HepG2 (cell line): Measurements from ENCODE around the gene RANBP3L. TPM values are rescaled to one million over a fixed set of nuclear protein-coding genes. Genes with fewer than 3 reads are reported as not detected.

Experiments
- ATAC-seq: fragments of 200-7000 bp; cut with Tn5 transposase; 3 replicates; pipeline ENCODE4 v1.9.1; 2020; ENCODE audit warnings: mild to moderate bottlenecking, moderate library complexity
- BruUV-seq: library from RNA; stranded (reverse); fragments of 400-500 nt; replicated peaks from 2 replicates; lab custom pipeline; 2021; lab: Mats Ljungman, UMichigan
- CTCF ChIA-PET: fragments of 300-600 bp; formaldehyde crosslinking; extraction: SDS; loops from one replicate; lab custom pipeline; 2021; ENCODE audit warnings: low total read pairs, inconsistent platforms, low intra/inter-chr PET ratio; lab: Yijun Ruan, JAX
- POLR2A ChIA-PET: fragments of 350-600 bp; sonication (Branson Sonifier 250); formaldehyde crosslinking; loops from one replicate; lab custom pipeline; 2020; ENCODE audit warnings: antibody characterized with exemption, inconsistent platforms; lab: Yijun Ruan, JAX
- DNase-seq: peaks from one replicate; pipeline ENCODE4 v3.0.0-alpha.2; 2015; ENCODE audit warnings: low spot score
- FAIRE-seq: peaks from 3 replicates; lab custom pipeline; 2011; peaks lifted over from hg19 to GRCh38; lab: Jason Lieb, UNC
- H2AFZ ChIP-seq: one replicate; pipeline ENCODE4 v1.6.1; 2011; ENCODE audit warnings: low read length, inconsistent platforms
- H3K27ac ChIP-seq: fragments of 300-600 bp; 3 replicates; pipeline ENCODE4 v1.8.0; 2011; ENCODE audit warnings: mixed run types, mild to moderate bottlenecking, mixed read lengths, low read length, inconsistent platforms; ENCODE audit not compliant: insufficient read depth; ENCODE audit errors: extremely low read length
- H3K27me3 ChIP-seq, 2 experiments: fragments of 200-600 bp in 1 of 2; 2 replicates in 1 of 2; 3 replicates in 1 of 2; pipeline versions ENCODE4 v1.6.0 to v1.8.0; 2011; ENCODE audit warnings: low read length in 2 of 2, mild to moderate bottlenecking in 2 of 2, moderate library complexity in 2 of 2, inconsistent platforms in 1 of 2; ENCODE audit not compliant: insufficient read depth in 2 of 2, control insufficient read depth in 1 of 2
- H3K36me3 ChIP-seq, 2 experiments: fragments of 200-600 bp in 1 of 2; replicated peaks in 1 of 2; 2 replicates in 1 of 2; 3 replicates in 1 of 2; pipeline versions ENCODE4 v1.5.1 to v1.8.0; 2011; ENCODE audit warnings: low read length in 2 of 2, inconsistent platforms in 1 of 2; ENCODE audit not compliant: insufficient read depth in 2 of 2, control insufficient read depth in 1 of 2
- H3K4me1 ChIP-seq: 2 replicates; pipeline ENCODE4 v1.5.1; 2012; ENCODE audit warnings: low read length, inconsistent platforms; ENCODE audit not compliant: insufficient read depth
- H3K4me2 ChIP-seq: 2 replicates; pipeline ENCODE4 v1.6.0; 2011; ENCODE audit warnings: low read depth, low read length, inconsistent platforms
- H3K4me3 ChIP-seq, 3 experiments: fragments of 200-600 bp in 1 of 3; sonication (generic), shearing (Covaris generic) in 1 of 3; replicated peaks in 1 of 3; 2 replicates each; pipeline ENCODE4 v1.5.1; 2011 to 2016; ENCODE audit warnings: low read length in 3 of 3, inconsistent platforms in 2 of 3, low read depth in 2 of 3, mild to moderate bottlenecking in 2 of 3, control low read depth in 1 of 3, mixed read lengths in 1 of 3; ENCODE audit not compliant: insufficient read depth in 1 of 3
- H3K79me2 ChIP-seq: one replicate; pipeline ENCODE4 v1.6.1; 2011; ENCODE audit warnings: low read length, inconsistent platforms; ENCODE audit not compliant: insufficient read depth
- H3K9ac ChIP-seq: 2 replicates; pipeline ENCODE4 v1.6.0; 2011; ENCODE audit warnings: mild to moderate bottlenecking, low read depth, low read length, inconsistent platforms; ENCODE audit not compliant: insufficient read depth
- H3K9me3 ChIP-seq: 2 replicates; pipeline ENCODE4 v1.5.1; 2012; ENCODE audit warnings: mild to moderate bottlenecking, low read length
- H4K20me1 ChIP-seq: 2 replicates; pipeline ENCODE4 v1.6.0; 2011; ENCODE audit warnings: inconsistent platforms, mild to moderate bottlenecking, low read length, moderate library complexity; ENCODE audit not compliant: insufficient read depth
- GFI1 ChIP-seq: sonication (generic); formaldehyde crosslinking; IDR thresholded peaks from 2 replicates; pipeline ENCODE4 v1.5.0; 2020; ENCODE audit warnings: missing genetic modification reagents, mild to moderate bottlenecking, borderline replicate concordance
- GTF2F1 ChIP-seq: fragments of 150-350 bp; IDR thresholded peaks from 2 replicates; pipeline ENCODE4 v1.6.1; 2014; ENCODE audit warnings: low read length
- KAT2B ChIP-seq: fragments of 150-350 bp; IDR thresholded peaks from 2 replicates; pipeline ENCODE4 v1.6.1; 2014; ENCODE audit warnings: low read depth, low read length, borderline replicate concordance
- KLF15 ChIP-seq: sonication (generic); formaldehyde crosslinking; IDR thresholded peaks from 2 replicates; pipeline ENCODE4 v1.8.1; 2023; ENCODE audit warnings: borderline replicate concordance, mild to moderate bottlenecking, inconsistent platforms, missing genetic modification reagents, mixed read lengths
- PHF5A ChIP-seq: IDR thresholded peaks from one replicate; pipeline ENCODE4 v1.6.1; 2018; ENCODE audit warnings: low read depth, missing genetic modification reagents; ENCODE audit not compliant: unreplicated experiment
- TAF15 ChIP-seq: fragments of 200-400 bp; formaldehyde crosslinking; IDR thresholded peaks from one replicate; pipeline ENCODE4 v1.6.1; 2018; ENCODE audit warnings: mild to moderate bottlenecking, low read depth, low read length; ENCODE audit not compliant: poor library complexity, severe bottlenecking
- ZFP41 ChIP-seq: sonication (generic); formaldehyde crosslinking; IDR thresholded peaks from 2 replicates; pipeline ENCODE4 v1.4.0; 2020; ENCODE audit warnings: mild to moderate bottlenecking, missing genetic modification reagents, borderline replicate concordance
- ZNF33B ChIP-seq: sonication (generic); formaldehyde crosslinking; IDR thresholded peaks from 2 replicates; pipeline ENCODE4 v1.5.1; 2020; ENCODE audit warnings: mild to moderate bottlenecking, missing genetic modification reagents
- WGBS: methylation state at CpG from one replicate; pipeline ENCODE4 v1.1.6; 2017; ENCODE audit warnings: low lambda C conversion rate; 5-methylcytosine and 5-hydroxymethylcytosine counted together
- in situ Hi-C: cut with HindIII; loops from 2 replicates; pipeline ENCODE4 v1.10.0; 2017; ENCODE audit warnings: low pct_unique_long_range_greater_than_20kb; ENCODE audit not compliant: extremely low pct_ligation_motif_present
- intact Hi-C: fragments of 100-400 bp; cut with micrococcal nuclease; formaldehyde crosslinking; loops from one replicate; pipeline ENCODE4 v1.10.0; 2022; ENCODE audit not compliant: unreplicated experiment
- polyA plus RNA-seq, 8 experiments: library from polyadenylated mRNA; depleted of rRNA in 3 of 8; stranded (reverse) in 7 of 8; unstranded in 1 of 8; fragments of >200 nt; fragmentation: Illumina TruSeq in 4 of 8; extraction: Trizol in 4 of 8; gene quantifications; 2 replicates each; pipeline versions ENCODE4 v1.2.1 to v1.2.3, GENCODE V29; 2011 to 2016; ENCODE audit warnings: low read depth in 4 of 8, missing spikeins in 1 of 8, mixed read lengths in 1 of 8; ENCODE audit not compliant: insufficient read depth in 1 of 8
- total RNA-seq, 5 experiments: library from RNA; depleted of rRNA; stranded (reverse); fragments of >200 nt; fragmentation: Illumina TruSeq; extraction: Trizol; gene quantifications; 2 replicates each; pipeline ENCODE4 v1.2.3, GENCODE V29; 2016; ENCODE audit warnings: low read depth in 1 of 5
- TF ChIP-seq, protein P1 (sequence below): sonication (generic); formaldehyde crosslinking; conservative IDR thresholded peaks from 2 replicates; pipeline ENCODE4 v1.8.0; 2022; ENCODE audit warnings: missing genetic modification reagents
- TF ChIP-seq, protein P2 (sequence below): sonication (generic); formaldehyde crosslinking; IDR thresholded peaks from 2 replicates; pipeline ENCODE4 v1.5.0; 2020; ENCODE audit warnings: missing genetic modification reagents

RANBP3L gene
- total and polyA plus RNA-seq, 2 of the 13 experiments (the other 11 are each of a cell fraction or from before 2014, with no cell fraction given) = 0.09 TPM; not detected in 1

DNA sequence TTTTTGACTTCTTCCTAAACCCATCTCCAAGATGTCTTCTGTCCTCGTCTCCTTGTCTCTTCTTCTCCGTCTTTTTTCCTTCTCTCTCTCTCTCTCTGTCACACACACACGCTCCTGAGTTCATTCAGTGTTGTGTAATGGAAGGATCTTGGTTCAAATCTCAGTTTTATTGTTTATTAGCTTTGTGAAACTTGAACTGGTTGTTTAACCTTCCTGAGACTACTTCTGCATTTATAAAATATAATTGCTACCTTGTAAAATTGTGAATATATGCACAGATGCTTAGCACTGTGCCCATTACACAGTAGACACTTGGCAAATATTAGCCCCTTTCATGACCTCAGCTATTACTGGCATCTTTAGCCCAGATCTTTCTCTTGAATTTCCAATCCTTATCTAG is 57.6 kb downstream of the RANBP3L start:
- no TSS peak for BruUV-seq
- ChIA-PET CTCF (no interaction called here), POLR2A (interaction anchor here (0.8 kb wide), 1 partner anchor 93 kb away, joined by 3 read pairs; no protein-coding TSS in a partner anchor)
- TF ChIP-seq PHF5A (CRISPR knock-in tag) = no peak
- ATAC-seq (no peak), DNase-seq (no peak), FAIRE-seq (no peak)
- Histone ChIP-seq H4K20me1 (no peaks in the 10 kb centered on the region), H3K27ac (no peak overlapping the region), H3K4me2 (no peak overlapping the region), H3K9ac (no peak overlapping the region), H3K27me3 (no peaks in the 10 kb centered on the region), H3K79me2 (peaks cover 14% of the 10 kb centered on the region), H3K36me3 (no peaks in the 10 kb centered on the region), H3K4me1 (peaks cover 28% of the 10 kb centered on the region), H2AFZ (no peak overlapping the region), H3K9me3 (no peaks in the 10 kb centered on the region), H3K4me3 (no peak overlapping the region)
- in situ Hi-C loops = no loop called here
- intact Hi-C loops = no loop called here
- 75% methylated on average over 3 of the region's 3 CpGs for WGBS

DNA sequence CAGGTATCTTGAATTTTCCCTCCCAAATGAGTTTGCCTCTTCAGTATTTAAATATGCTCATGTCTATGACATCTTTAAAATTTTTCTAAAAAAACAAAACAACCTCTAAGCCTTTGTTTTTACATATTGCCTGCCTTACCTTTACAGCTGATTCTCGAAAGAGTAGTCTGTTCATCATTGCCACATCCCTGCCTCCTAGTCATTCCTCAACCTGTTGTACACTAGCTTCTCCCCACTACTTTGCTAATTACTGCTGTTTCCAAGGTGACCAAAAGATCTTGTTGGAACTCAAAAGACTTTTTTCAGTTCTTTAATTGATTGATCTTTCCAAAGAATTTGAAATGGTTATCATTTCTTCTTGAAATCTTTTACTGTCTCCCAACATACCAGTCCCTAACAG is 58.0 kb downstream of the RANBP3L start:
- WGBS = 93% methylated on average over 1 of the region's 1 CpG
- Histone ChIP-seq H3K36me3 (no peaks in the 10 kb centered on the region), H3K4me1 (peaks cover 33% of the 10 kb centered on the region), H3K27ac (no peak overlapping the region), H3K4me2 (no peak overlapping the region), H4K20me1 (no peaks in the 10 kb centered on the region), H3K9me3 (no peaks in the 10 kb centered on the region), H3K79me2 (peaks cover 18% of the 10 kb centered on the region), H3K9ac (no peak overlapping the region), H2AFZ (no peak overlapping the region), H3K4me3 (no peak overlapping the region), H3K27me3 (no peaks in the 10 kb centered on the region)
- ATAC-seq (no peak), DNase-seq (no peak), FAIRE-seq (no peak)
- in situ Hi-C loops (no loop called here), intact Hi-C loops (loop anchor here (2.0 kb wide), 1 partner anchor 91 kb away; the partner anchor contains the start of gene SKP2)
- POLR2A ChIA-PET = interaction anchor here (0.8 kb wide), 1 partner anchor 93 kb away, joined by 3 read pairs; no protein-coding TSS in a partner anchor
- TF ChIP-seq KAT2B = no peak
- no peak for TF ChIP-seq ZFP41 (CRISPR knock-in tag)
- no peak for TF ChIP-seq ZNF33B
- TF ChIP-seq GFI1 = no peak
- TF ChIP-seq KLF15 = no peak
- TF ChIP-seq, protein P1, sequence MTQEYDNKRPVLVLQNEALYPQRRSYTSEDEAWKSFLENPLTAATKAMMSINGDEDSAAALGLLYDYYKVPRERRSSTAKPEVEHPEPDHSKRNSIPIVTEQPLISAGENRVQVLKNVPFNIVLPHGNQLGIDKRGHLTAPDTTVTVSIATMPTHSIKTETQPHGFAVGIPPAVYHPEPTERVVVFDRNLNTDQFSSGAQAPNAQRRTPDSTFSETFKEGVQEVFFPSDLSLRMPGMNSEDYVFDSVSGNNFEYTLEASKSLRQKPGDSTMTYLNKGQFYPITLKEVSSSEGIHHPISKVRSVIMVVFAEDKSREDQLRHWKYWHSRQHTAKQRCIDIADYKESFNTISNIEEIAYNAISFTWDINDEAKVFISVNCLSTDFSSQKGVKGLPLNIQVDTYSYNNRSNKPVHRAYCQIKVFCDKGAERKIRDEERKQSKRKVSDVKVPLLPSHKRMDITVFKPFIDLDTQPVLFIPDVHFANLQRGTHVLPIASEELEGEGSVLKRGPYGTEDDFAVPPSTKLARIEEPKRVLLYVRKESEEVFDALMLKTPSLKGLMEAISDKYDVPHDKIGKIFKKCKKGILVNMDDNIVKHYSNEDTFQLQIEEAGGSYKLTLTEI (CRISPR knock-in tag) = no peak
- TF ChIP-seq, protein P2, sequence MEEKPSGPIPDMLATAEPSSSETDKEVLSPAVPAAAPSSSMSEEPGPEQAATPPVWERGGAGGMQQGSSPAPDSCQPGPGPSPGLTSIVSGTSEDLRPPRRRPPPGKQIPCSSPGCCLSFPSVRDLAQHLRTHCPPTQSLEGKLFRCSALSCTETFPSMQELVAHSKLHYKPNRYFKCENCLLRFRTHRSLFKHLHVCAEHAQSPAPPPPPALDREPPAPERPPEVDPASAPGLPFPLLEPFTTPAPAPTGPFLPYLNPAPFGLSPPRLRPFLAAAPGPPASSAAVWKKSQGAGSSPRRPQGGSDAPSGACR (CRISPR knock-in tag) = no peak
- TF ChIP-seq GTF2F1 = no peak
- TF ChIP-seq TAF15 = no peak
- CTCF ChIA-PET = no interaction called here
- BruUV-seq = no TSS peak
